ENCODE measurements around the gene CHD5. TPM values are rescaled to one million over a fixed set of nuclear protein-coding genes. Genes with fewer than 3 reads are reported as not detected.

Gene CHD5
- total RNA-seq, 1 experiment from 2014 or later, result 6.1 TPM

- Histone ChIP-seq H3K4me2 (ENCODE audit: low read length) (no peak overlapping the region), H4K20me1 (ENCODE audit: insufficient read depth) (no peaks in the 10 kb centered on the region), H3K4me1 (ENCODE audit: control insufficient read depth in 1 of 2, insufficient read depth in 2 of 2, low read length in 2 of 2) (peaks cover 0 to 4% of the 10 kb centered on the region in 2 experiments; a peak in 2 of 4 replicates), H3K27ac (ENCODE audit: low read depth, low read length) (no peak overlapping the region), H3K9me3 (ENCODE audit: control insufficient read depth in 1 of 2, insufficient read depth in 1 of 2, low read depth in 1 of 2, low read length in 2 of 2) (no peaks in the 10 kb centered on the region), H2AFZ (ENCODE audit: low read depth, low read length, poor library complexity, severe bottlenecking) (no peak overlapping the region), H3K27me3 (ENCODE audit: insufficient read depth, low read length) (no peaks in the 10 kb centered on the region), H3K4me3 (replicated peaks in 1 of 2; ENCODE audit: low read depth in 1 of 2, low read length in 2 of 2) (no peak overlapping the region), H3K36me3 (ENCODE audit: control insufficient read depth in 1 of 2, insufficient read depth in 2 of 2, low read length in 2 of 2) (no peaks in the 10 kb centered on the region), H3K9me2 (ENCODE audit: insufficient read depth) (no peaks in the 10 kb centered on the region), H3K9ac (ENCODE audit: low read length) (no peak overlapping the region), H3K79me2 (ENCODE audit: insufficient read depth, low read length) (no peaks in the 10 kb centered on the region)
- intact Hi-C loops (cut with micrococcal nuclease), result no loop called here
- ChIA-PET POLR2A (no interaction called here), RAD21 (ENCODE audit: low non-redundant PET in 1 of 2, low total read pairs in 2 of 2, uncharacterized antibody in 2 of 2, unreplicated experiment in 2 of 2) (no interaction called here), CTCF (interaction anchor here (1.5 kb wide), 1 partner anchor 80 kb away, joined by 5 read pairs; no protein-coding TSS in a partner anchor)
- no peak for TF ChIP-seq CBX3 (IDR thresholded peaks at IDR 0.05; ENCODE audit: low read depth)
- no peak for TF ChIP-seq EZH2 (IDR thresholded peaks at IDR 0.05)
- no peak for ATAC-seq
- no TSS peak for BruUV-seq (replicated peaks)
- no peak for DNase-seq (ENCODE audit: low read depth, low spot score)
Observed at GRCh38 chr1:6105763-6106162, 74.4 kb downstream of the CHD5 start.

GRCh38 chr1:6105218-6105679 is 74.9 kb downstream of the CHD5 start:
- DNase-seq (ENCODE audit: low read depth, low spot score) (no peak), ATAC-seq (peak; percentile 39)
- ChIA-PET POLR2A (no interaction called here), RAD21 (ENCODE audit: low non-redundant PET in 1 of 2, low total read pairs in 2 of 2, uncharacterized antibody in 2 of 2, unreplicated experiment in 2 of 2) (no interaction called here), CTCF (interaction anchor here (1.5 kb wide), 1 partner anchor 80 kb away, joined by 5 read pairs; no protein-coding TSS in a partner anchor)
- no peaks in the 10 kb centered on the region for H4K20me1 ChIP-seq (ENCODE audit: insufficient read depth)
- no peak overlapping the region for H3K27ac ChIP-seq (ENCODE audit: low read depth, low read length)
- H3K4me1 ChIP-seq (ENCODE audit: control insufficient read depth in 1 of 2, insufficient read depth in 2 of 2, low read length in 2 of 2), result peaks cover 0 to 4% of the 10 kb centered on the region in 2 experiments; a peak in 2 of 4 replicates
- H3K4me3 ChIP-seq (replicated peaks in 1 of 2; ENCODE audit: low read depth in 1 of 2, low read length in 2 of 2), result no peak overlapping the region
- H3K9me2 ChIP-seq (ENCODE audit: insufficient read depth), result no peaks in the 10 kb centered on the region
- no peak overlapping the region for H3K9ac ChIP-seq (ENCODE audit: low read length)
- no peaks in the 10 kb centered on the region for H3K79me2 ChIP-seq (ENCODE audit: insufficient read depth, low read length)
- intact Hi-C loops (cut with micrococcal nuclease), result no loop called here
- no peaks in the 10 kb centered on the region for H3K9me3 ChIP-seq (ENCODE audit: control insufficient read depth in 1 of 2, insufficient read depth in 1 of 2, low read depth in 1 of 2, low read length in 2 of 2)
- H2AFZ ChIP-seq (ENCODE audit: low read depth, low read length, poor library complexity, severe bottlenecking), result no peak overlapping the region
- H3K4me2 ChIP-seq (ENCODE audit: low read length), result no peak overlapping the region
- H3K36me3 ChIP-seq (ENCODE audit: control insufficient read depth in 1 of 2, insufficient read depth in 2 of 2, low read length in 2 of 2), result no peaks in the 10 kb centered on the region
- H3K27me3 ChIP-seq (ENCODE audit: insufficient read depth, low read length), result no peaks in the 10 kb centered on the region
- BruUV-seq (replicated peaks), result no TSS peak
- no peak for TF ChIP-seq EGR1 (IDR thresholded peaks at IDR 0.05; ENCODE audit: low read depth)
- peak; percentile 57 for TF ChIP-seq RAD21 (IDR thresholded peaks at IDR 0.05; ENCODE audit: low read depth)
- peak; percentile 24 to 41 (median 25); a peak in 3 of 6 replicates for TF ChIP-seq CTCF (IDR thresholded peaks at IDR 0.05 in 2 of 3, conservative IDR thresholded peaks at IDR 0.05 in 1 of 3; ENCODE audit: borderline replicate concordance in 1 of 3, insufficient read depth in 1 of 3, low read depth in 2 of 3, low read length in 2 of 3)
- no peak for TF ChIP-seq YY1 (IDR thresholded peaks at IDR 0.05; ENCODE audit: extremely low read depth, insufficient replicate concordance, low read depth, low read length)
- TF ChIP-seq ZNF274 (IDR thresholded peaks at IDR 0.05; ENCODE audit: low read depth, low read length), result no peak
- no peak for TF ChIP-seq SIN3A (IDR thresholded peaks at IDR 0.05; ENCODE audit: low read depth)
- TF ChIP-seq, protein P1, sequence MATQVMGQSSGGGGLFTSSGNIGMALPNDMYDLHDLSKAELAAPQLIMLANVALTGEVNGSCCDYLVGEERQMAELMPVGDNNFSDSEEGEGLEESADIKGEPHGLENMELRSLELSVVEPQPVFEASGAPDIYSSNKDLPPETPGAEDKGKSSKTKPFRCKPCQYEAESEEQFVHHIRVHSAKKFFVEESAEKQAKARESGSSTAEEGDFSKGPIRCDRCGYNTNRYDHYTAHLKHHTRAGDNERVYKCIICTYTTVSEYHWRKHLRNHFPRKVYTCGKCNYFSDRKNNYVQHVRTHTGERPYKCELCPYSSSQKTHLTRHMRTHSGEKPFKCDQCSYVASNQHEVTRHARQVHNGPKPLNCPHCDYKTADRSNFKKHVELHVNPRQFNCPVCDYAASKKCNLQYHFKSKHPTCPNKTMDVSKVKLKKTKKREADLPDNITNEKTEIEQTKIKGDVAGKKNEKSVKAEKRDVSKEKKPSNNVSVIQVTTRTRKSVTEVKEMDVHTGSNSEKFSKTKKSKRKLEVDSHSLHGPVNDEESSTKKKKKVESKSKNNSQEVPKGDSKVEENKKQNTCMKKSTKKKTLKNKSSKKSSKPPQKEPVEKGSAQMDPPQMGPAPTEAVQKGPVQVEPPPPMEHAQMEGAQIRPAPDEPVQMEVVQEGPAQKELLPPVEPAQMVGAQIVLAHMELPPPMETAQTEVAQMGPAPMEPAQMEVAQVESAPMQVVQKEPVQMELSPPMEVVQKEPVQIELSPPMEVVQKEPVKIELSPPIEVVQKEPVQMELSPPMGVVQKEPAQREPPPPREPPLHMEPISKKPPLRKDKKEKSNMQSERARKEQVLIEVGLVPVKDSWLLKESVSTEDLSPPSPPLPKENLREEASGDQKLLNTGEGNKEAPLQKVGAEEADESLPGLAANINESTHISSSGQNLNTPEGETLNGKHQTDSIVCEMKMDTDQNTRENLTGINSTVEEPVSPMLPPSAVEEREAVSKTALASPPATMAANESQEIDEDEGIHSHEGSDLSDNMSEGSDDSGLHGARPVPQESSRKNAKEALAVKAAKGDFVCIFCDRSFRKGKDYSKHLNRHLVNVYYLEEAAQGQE (IDR thresholded peaks at IDR 0.05; ENCODE audit: low read depth), result no peak
- TF ChIP-seq JUND (IDR thresholded peaks at IDR 0.05), result no peak
- TF ChIP-seq ZFX (IDR thresholded peaks at IDR 0.05), result no peak
- TF ChIP-seq MAX (IDR thresholded peaks at IDR 0.05), result no peak
- TF ChIP-seq, protein P2, sequence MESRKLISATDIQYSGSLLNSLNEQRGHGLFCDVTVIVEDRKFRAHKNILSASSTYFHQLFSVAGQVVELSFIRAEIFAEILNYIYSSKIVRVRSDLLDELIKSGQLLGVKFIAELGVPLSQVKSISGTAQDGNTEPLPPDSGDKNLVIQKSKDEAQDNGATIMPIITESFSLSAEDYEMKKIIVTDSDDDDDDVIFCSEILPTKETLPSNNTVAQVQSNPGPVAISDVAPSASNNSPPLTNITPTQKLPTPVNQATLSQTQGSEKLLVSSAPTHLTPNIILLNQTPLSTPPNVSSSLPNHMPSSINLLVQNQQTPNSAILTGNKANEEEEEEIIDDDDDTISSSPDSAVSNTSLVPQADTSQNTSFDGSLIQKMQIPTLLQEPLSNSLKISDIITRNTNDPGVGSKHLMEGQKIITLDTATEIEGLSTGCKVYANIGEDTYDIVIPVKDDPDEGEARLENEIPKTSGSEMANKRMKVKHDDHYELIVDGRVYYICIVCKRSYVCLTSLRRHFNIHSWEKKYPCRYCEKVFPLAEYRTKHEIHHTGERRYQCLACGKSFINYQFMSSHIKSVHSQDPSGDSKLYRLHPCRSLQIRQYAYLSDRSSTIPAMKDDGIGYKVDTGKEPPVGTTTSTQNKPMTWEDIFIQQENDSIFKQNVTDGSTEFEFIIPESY (IDR thresholded peaks at IDR 0.05; ENCODE audit: extremely low read depth, insufficient replicate concordance, low read length), result no peak
